HepG2 (cell line): ENCODE measurements around the gene RTP5. TPM values are rescaled to one million over a fixed set of nuclear protein-coding genes. Genes with fewer than 3 reads are reported as not detected.

Experiments used
- ATAC-seq: fragments of 200-7000 bp; cut with Tn5 transposase; 3 replicates; pipeline ENCODE4 v1.9.1; 2020; ENCODE audit warnings: mild to moderate bottlenecking, moderate library complexity
- BruUV-seq: library from RNA; stranded (reverse); fragments of 400-500 nt; replicated peaks from 2 replicates; lab custom pipeline; 2021; lab: Mats Ljungman, UMichigan
- CTCF ChIA-PET: fragments of 300-600 bp; formaldehyde crosslinking; extraction: SDS; loops from one replicate; lab custom pipeline; 2021; ENCODE audit warnings: low total read pairs, inconsistent platforms, low intra/inter-chr PET ratio; lab: Yijun Ruan, JAX
- POLR2A ChIA-PET: fragments of 350-600 bp; sonication (Branson Sonifier 250); formaldehyde crosslinking; loops from one replicate; lab custom pipeline; 2020; ENCODE audit warnings: antibody characterized with exemption, inconsistent platforms; lab: Yijun Ruan, JAX
- DNase-seq: peaks from one replicate; pipeline ENCODE4 v3.0.0-alpha.2; 2015; ENCODE audit warnings: low spot score
- FAIRE-seq: peaks from 3 replicates; lab custom pipeline; 2011; peaks lifted over from hg19 to GRCh38; lab: Jason Lieb, UNC
- H2AFZ ChIP-seq: one replicate; pipeline ENCODE4 v1.6.1; 2011; ENCODE audit warnings: low read length, inconsistent platforms
- H3K27ac ChIP-seq: fragments of 300-600 bp; 3 replicates; pipeline ENCODE4 v1.8.0; 2011; ENCODE audit warnings: mixed run types, mild to moderate bottlenecking, mixed read lengths, low read length, inconsistent platforms; ENCODE audit not compliant: insufficient read depth; ENCODE audit errors: extremely low read length
- H3K27me3 ChIP-seq, 2 experiments: fragments of 200-600 bp in 1 of 2; 2 replicates in 1 of 2; 3 replicates in 1 of 2; pipeline versions ENCODE4 v1.6.0 to v1.8.0; 2011; ENCODE audit warnings: low read length in 2 of 2, mild to moderate bottlenecking in 2 of 2, moderate library complexity in 2 of 2, inconsistent platforms in 1 of 2; ENCODE audit not compliant: insufficient read depth in 2 of 2, control insufficient read depth in 1 of 2
- H3K36me3 ChIP-seq, 2 experiments: fragments of 200-600 bp in 1 of 2; replicated peaks in 1 of 2; 2 replicates in 1 of 2; 3 replicates in 1 of 2; pipeline versions ENCODE4 v1.5.1 to v1.8.0; 2011; ENCODE audit warnings: low read length in 2 of 2, inconsistent platforms in 1 of 2; ENCODE audit not compliant: insufficient read depth in 2 of 2, control insufficient read depth in 1 of 2
- H3K4me1 ChIP-seq: 2 replicates; pipeline ENCODE4 v1.5.1; 2012; ENCODE audit warnings: low read length, inconsistent platforms; ENCODE audit not compliant: insufficient read depth
- H3K4me2 ChIP-seq: 2 replicates; pipeline ENCODE4 v1.6.0; 2011; ENCODE audit warnings: low read depth, low read length, inconsistent platforms
- H3K4me3 ChIP-seq, 3 experiments: fragments of 200-600 bp in 1 of 3; sonication (generic), shearing (Covaris generic) in 1 of 3; replicated peaks in 1 of 3; 2 replicates each; pipeline ENCODE4 v1.5.1; 2011 to 2016; ENCODE audit warnings: low read length in 3 of 3, inconsistent platforms in 2 of 3, low read depth in 2 of 3, mild to moderate bottlenecking in 2 of 3, control low read depth in 1 of 3, mixed read lengths in 1 of 3; ENCODE audit not compliant: insufficient read depth in 1 of 3
- H3K79me2 ChIP-seq: one replicate; pipeline ENCODE4 v1.6.1; 2011; ENCODE audit warnings: low read length, inconsistent platforms; ENCODE audit not compliant: insufficient read depth
- H3K9ac ChIP-seq: 2 replicates; pipeline ENCODE4 v1.6.0; 2011; ENCODE audit warnings: mild to moderate bottlenecking, low read depth, low read length, inconsistent platforms; ENCODE audit not compliant: insufficient read depth
- H3K9me3 ChIP-seq: 2 replicates; pipeline ENCODE4 v1.5.1; 2012; ENCODE audit warnings: mild to moderate bottlenecking, low read length
- H4K20me1 ChIP-seq: 2 replicates; pipeline ENCODE4 v1.6.0; 2011; ENCODE audit warnings: inconsistent platforms, mild to moderate bottlenecking, low read length, moderate library complexity; ENCODE audit not compliant: insufficient read depth
- CREB1 ChIP-seq, 2 experiments: fragments of 450-650 bp in 1 of 2; IDR thresholded peaks; 2 replicates each; pipeline ENCODE4 v1.6.1; 2016 to 2017; ENCODE audit warnings: control low read depth in 1 of 2, mild to moderate bottlenecking in 1 of 2, missing compliant biosample characterization in 1 of 2, missing genetic modification characterization in 1 of 2
- MYC ChIP-seq: sonication (generic); formaldehyde crosslinking; IDR thresholded peaks from 2 replicates; pipeline ENCODE4 v1.9.0; 2021; ENCODE audit warnings: missing genetic modification reagents, borderline replicate concordance
- NFIB ChIP-seq: sonication (generic); formaldehyde crosslinking; IDR thresholded peaks from 2 replicates; pipeline ENCODE4 v1.9.0; 2021; ENCODE audit warnings: missing genetic modification reagents, mild to moderate bottlenecking, borderline replicate concordance
- SOX5 ChIP-seq: IDR thresholded peaks from 2 replicates; pipeline ENCODE4 v1.6.1; 2016; ENCODE audit warnings: borderline replicate concordance
- SRY ChIP-seq: sonication (generic); formaldehyde crosslinking; IDR thresholded peaks from 2 replicates; pipeline ENCODE4 v1.8.0; 2022; ENCODE audit warnings: mild to moderate bottlenecking, missing genetic modification reagents
- ZFP36 ChIP-seq: fragments of 150-350 bp; IDR thresholded peaks from 2 replicates; pipeline ENCODE4 v1.6.1; 2018; ENCODE audit warnings: borderline replicate concordance, low read length, low read depth; ENCODE audit not compliant: partially characterized antibody
- WGBS: methylation state at CpG from one replicate; pipeline ENCODE4 v1.1.6; 2017; ENCODE audit warnings: low lambda C conversion rate; 5-methylcytosine and 5-hydroxymethylcytosine counted together
- in situ Hi-C: cut with HindIII; loops from 2 replicates; pipeline ENCODE4 v1.10.0; 2017; ENCODE audit warnings: low pct_unique_long_range_greater_than_20kb; ENCODE audit not compliant: extremely low pct_ligation_motif_present
- intact Hi-C: fragments of 100-400 bp; cut with micrococcal nuclease; formaldehyde crosslinking; loops from one replicate; pipeline ENCODE4 v1.10.0; 2022; ENCODE audit not compliant: unreplicated experiment
- polyA plus RNA-seq, 8 experiments: library from polyadenylated mRNA; depleted of rRNA in 3 of 8; stranded (reverse) in 7 of 8; unstranded in 1 of 8; fragments of >200 nt; fragmentation: Illumina TruSeq in 4 of 8; extraction: Trizol in 4 of 8; gene quantifications; 2 replicates each; pipeline versions ENCODE4 v1.2.1 to v1.2.3, GENCODE V29; 2011 to 2016; ENCODE audit warnings: low read depth in 4 of 8, missing spikeins in 1 of 8, mixed read lengths in 1 of 8; ENCODE audit not compliant: insufficient read depth in 1 of 8
- total RNA-seq, 5 experiments: library from RNA; depleted of rRNA; stranded (reverse); fragments of >200 nt; fragmentation: Illumina TruSeq; extraction: Trizol; gene quantifications; 2 replicates each; pipeline ENCODE4 v1.2.3, GENCODE V29; 2016; ENCODE audit warnings: low read depth in 1 of 5

Gene RTP5
- total and polyA plus RNA-seq, 2 of the 13 experiments (the other 11 are each of a cell fraction or from before 2014, with no cell fraction given), result not detected

GRCh38 chr2:241862775-241863535 lies 6.6 kb upstream of the RTP5 start:
- Histone ChIP-seq H3K9ac (no peak overlapping the region), H3K27ac (no peak overlapping the region), H2AFZ (no peak overlapping the region), H3K4me2 (no peak overlapping the region), H3K79me2 (no peaks in the 10 kb centered on the region), H3K4me3 (no peak overlapping the region), H4K20me1 (0 out of 2 replicates have a peak, but pooled peaks cover 5% of the 10 kb centered on the region), H3K36me3 (no peaks in the 10 kb centered on the region), H3K9me3 (no peaks in the 10 kb centered on the region), H3K4me1 (peaks cover 14% of the 10 kb centered on the region), H3K27me3 (peaks cover 12 to 78% of the 10 kb centered on the region in 2 experiments; a peak in 4 of 5 replicates)
- no peak for DNase-seq
- ChIA-PET POLR2A (no interaction called here), CTCF (no interaction called here)
- TF ChIP-seq CREB1 (IDR thresholded peaks at IDR 0.05), result 0 out of 2 replicates have a peak, but pooled peaks have one; percentile 27
- TF ChIP-seq CREB1 (CRISPR knock-in tag; IDR thresholded peaks at IDR 0.05), result no peak
- no peak for TF ChIP-seq ZFP36
- TF ChIP-seq NFIB (CRISPR knock-in tag), result no peak
- no peak for TF ChIP-seq SRY (CRISPR knock-in tag)
- intact Hi-C loops, result no loop called here
- ATAC-seq, result no peak
- no peak for FAIRE-seq
- WGBS, result 47% methylated on average over 22 of the region's 22 CpGs
- in situ Hi-C loops, result no loop called here
- no TSS peak for BruUV-seq

- whole genome bisulfite sequencing, result 54% methylated on average over 22 of the region's 29 CpGs
- intact Hi-C loops, result no loop called here
- ATAC-seq (no peak), DNase-seq (no peak)
- no peak overlapping the region for H3K4me3 ChIP-seq
- no peaks in the 10 kb centered on the region for H3K79me2 ChIP-seq
- CTCF ChIA-PET, result no interaction called here
- no peak overlapping the region for H3K9ac ChIP-seq
- POLR2A ChIA-PET, result no interaction called here
- peaks cover 13% of the 10 kb centered on the region for H3K4me1 ChIP-seq
- peaks cover 10 to 78% of the 10 kb centered on the region in 2 experiments; a peak in 4 of 5 replicates for H3K27me3 ChIP-seq
- H3K4me2 ChIP-seq, result no peak overlapping the region
- BruUV-seq, result no TSS peak
- H2AFZ ChIP-seq, result no peak overlapping the region
- no peak for TF ChIP-seq SOX5
- 0 out of 2 replicates have a peak, but pooled peaks have one; percentile 15 for TF ChIP-seq MYC (CRISPR knock-in tag)
- TF ChIP-seq, all 625 proteins: peak for 1
- H4K20me1 ChIP-seq, result 0 out of 2 replicates have a peak, but pooled peaks cover 5% of the 10 kb centered on the region
- H3K27ac ChIP-seq, result no peak overlapping the region
- FAIRE-seq, result no peak
- no peaks in the 10 kb centered on the region for H3K36me3 ChIP-seq
- H3K9me3 ChIP-seq, result no peaks in the 10 kb centered on the region
- in situ Hi-C loops, result no loop called here
Measured at GRCh38 chr2:241863536-241863954, 6.0 kb upstream of the RTP5 start.
